Mononuclear cell (primary cell): ENCODE measurements around the gene ITCH. TPM values are rescaled to one million over a fixed set of nuclear protein-coding genes. Genes with fewer than 3 reads are reported as not detected.
"Not testable (repeated sequence)": the region's sequence is repeated elsewhere in the genome, so short reads cannot be mapped to it uniquely, and the experiment has no call there.

Experiments used
- H3K27me3 ChIP-seq: 2 replicates; pipeline ENCODE4 v1.6.0; 2011; ENCODE audit warnings: low read length, control low read depth; ENCODE audit not compliant: insufficient read depth
- H3K4me1 ChIP-seq: 2 replicates; pipeline ENCODE4 v1.5.1; 2011; ENCODE audit warnings: mild to moderate bottlenecking, low read length, control low read depth; ENCODE audit not compliant: insufficient read depth
- H3K4me3 ChIP-seq: 2 replicates; pipeline ENCODE4 v1.5.1; 2011; ENCODE audit warnings: mild to moderate bottlenecking, low read length, moderate library complexity
- H3K9me3 ChIP-seq: 2 replicates; pipeline ENCODE4 v1.5.1; 2011; ENCODE audit warnings: low read depth, mild to moderate bottlenecking, control low read depth, low read length
- total RNA-seq: library from RNA; depleted of rRNA; stranded (reverse); fragments of >200 nt; gene quantifications from one replicate; pipeline ENCODE4 v1.2.3, GENCODE V29; 2012

Gene ITCH
- total RNA-seq, 1 donor = 80.0 TPM

DNA sequence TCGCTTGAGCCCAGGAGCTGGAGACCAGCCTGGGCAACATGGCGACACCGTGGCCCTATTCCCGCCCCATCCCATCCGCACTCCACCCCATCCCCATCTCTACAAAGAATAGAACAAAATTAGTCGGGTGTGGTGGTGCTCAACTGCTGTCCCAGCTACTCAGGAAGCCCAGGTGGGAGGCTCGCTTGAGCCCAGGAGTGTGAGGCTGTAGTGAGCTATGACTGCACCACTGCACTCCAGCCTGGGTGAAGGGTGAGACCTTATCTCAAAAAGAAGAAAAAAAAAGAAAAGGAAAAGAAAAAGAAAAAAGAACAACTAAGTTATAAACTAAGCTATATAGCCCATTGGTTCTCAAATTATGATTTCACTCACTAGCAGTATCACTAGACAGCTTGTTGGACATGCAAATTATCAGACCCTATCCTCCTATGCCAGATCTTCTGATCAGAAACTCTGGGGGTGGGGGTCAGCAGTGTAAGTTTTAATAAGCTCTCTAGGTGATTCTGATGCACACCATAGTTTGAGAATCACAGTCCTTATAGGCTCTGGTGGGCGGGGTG, 491 bp upstream of the ITCH start:
- Histone ChIP-seq H3K9me3 (no peaks in the 10 kb centered on the region), H3K4me1 (peaks cover 43% of the 10 kb centered on the region), H3K27me3 (no peaks in the 10 kb centered on the region), H3K4me3 (peak overlapping the region; percentile 83)

DNA sequence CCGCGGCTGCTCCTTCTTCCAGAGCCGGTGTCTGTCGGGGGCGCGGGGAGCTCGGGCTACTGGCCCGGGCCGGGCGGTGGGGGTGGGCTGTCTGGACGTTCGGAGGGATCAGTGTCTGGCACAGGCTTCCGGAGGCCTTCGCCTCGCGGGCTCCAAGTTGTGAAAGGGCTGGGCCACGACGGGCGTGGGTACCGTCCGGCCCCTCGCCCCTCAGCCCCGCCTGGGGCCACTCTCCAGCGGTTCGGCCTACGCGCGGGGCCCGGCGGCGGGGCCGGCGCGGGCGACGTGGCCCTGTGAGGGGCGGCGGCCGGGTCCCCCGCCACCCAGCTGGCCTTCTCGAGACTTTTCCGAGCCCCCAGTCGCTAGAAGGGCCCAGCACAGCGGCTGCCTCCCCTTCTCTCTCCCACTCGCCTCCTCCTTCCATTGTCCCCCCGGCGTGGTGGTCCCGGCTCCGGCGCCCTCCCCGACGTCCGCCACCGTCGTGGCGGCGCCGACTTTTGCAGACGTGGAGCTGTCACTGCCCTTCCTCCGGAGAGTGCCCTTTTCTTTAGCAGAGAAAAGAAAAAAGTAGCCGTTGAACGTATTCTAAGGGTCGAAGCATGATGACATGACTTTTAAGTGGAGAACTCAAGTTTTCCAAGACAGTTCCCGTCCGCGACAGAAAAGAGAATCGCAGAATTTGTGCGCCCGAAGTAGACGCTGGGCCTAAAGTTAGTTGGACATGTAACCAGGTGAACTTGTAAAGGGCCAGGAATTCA, 571 bp downstream of the ITCH start:
- Histone ChIP-seq H3K4me1 (peaks cover 49% of the 10 kb centered on the region), H3K27me3 (no peaks in the 10 kb centered on the region), H3K4me3 (peak overlapping the region; percentile 83), H3K9me3 (no peaks in the 10 kb centered on the region)

DNA sequence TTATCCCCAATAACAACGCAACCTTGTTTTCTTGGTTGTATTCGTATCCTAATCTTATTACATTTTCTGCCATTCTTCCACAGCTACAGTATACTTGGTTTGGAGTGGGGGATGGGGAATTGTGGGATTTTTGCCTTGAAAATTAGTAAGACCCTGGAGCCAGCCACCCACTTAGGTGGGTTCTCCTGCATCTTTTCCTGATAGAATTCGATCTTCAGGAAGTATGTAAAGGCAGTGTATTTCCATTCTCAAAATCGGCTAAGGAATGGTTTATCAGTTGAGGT, 1.1 kb downstream of the ITCH start:
- peak overlapping the region; percentile 83 for H3K4me3 ChIP-seq
- H3K4me1 ChIP-seq = peaks cover 54% of the 10 kb centered on the region
- H3K9me3 ChIP-seq = no peaks in the 10 kb centered on the region
- H3K27me3 ChIP-seq = no peaks in the 10 kb centered on the region

DNA sequence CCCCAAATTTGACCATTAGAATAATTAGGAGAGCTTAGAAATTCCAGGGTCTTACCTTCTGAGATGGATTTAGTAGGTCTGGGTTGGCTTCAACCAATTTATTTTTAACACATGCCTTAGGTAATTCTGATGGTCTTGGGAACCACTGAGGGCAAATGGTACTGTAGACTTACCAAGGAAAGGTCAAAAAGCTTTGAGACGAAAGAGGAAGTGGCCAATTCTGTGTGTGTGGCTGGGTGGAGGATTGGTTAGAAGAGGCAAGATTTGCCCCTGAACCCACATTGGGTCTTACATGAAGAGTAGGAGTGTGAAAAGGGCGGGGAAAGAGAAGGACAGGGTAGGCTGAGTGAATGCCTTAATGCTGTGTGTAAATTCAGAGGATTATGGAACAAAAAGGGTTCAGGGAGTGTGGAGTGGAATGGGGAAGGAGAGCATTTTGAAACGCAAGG, 2.7 kb downstream of the ITCH start:
- Histone ChIP-seq H3K4me3 (no peak overlapping the region), H3K4me1 (peaks cover 57% of the 10 kb centered on the region)

GRCh38 chr20:34367155-34367554, 4.1 kb downstream of the ITCH start:
- H3K4me1 ChIP-seq = peaks cover 57% of the 10 kb centered on the region
- no peak overlapping the region for H3K4me3 ChIP-seq
- no peaks in the 10 kb centered on the region for H3K27me3 ChIP-seq
- H3K9me3 ChIP-seq = no peaks in the 10 kb centered on the region

More for the DNA sequence above, 2.7 kb downstream of the ITCH start:
- Histone ChIP-seq H3K27me3 (no peaks in the 10 kb centered on the region), H3K9me3 (no peaks in the 10 kb centered on the region)

DNA sequence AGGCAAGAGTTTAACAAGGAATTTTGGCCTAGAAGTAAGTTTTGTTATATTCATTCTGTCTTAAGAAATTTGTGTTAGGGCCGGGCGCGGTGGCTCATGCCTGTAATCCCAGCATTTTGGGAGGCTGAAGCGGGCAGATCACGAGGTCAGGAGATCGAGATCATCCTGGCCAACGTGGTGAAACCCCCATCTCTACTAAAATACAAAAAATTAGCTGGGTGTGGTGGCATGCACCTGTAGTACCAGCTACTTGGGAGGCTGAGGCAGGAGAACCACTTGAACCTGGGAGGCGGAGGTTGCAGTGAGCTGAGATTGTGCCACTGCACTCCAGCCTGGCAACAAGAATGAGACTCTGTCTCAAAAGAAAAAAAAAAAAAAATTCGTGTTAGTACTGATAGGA, 4.8 kb downstream of the ITCH start:
- peaks cover 53% of the 10 kb centered on the region for H3K4me1 ChIP-seq
- not testable (repeated sequence) for H3K27me3 ChIP-seq, H3K9me3 ChIP-seq, H3K4me3 ChIP-seq

DNA sequence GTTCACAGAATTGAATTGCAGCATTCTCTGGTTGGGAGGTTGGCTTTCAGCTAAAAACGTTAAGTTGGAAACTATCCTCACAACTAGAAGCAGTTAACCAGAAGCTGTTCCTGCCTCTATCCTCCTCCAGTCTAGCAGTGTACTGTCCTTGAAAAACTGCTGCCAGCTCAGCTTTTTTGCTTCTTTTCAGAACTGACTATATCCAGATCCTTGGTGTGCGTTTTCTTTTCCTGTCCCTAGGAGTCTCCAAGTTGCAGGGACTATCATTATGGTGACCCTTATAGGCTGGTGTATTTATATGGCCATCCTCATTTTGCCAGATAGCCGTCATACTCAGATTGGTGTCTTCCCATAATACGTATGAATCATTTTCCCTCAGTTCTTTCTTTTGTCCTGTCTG, 5.5 kb downstream of the ITCH start:
- H3K4me3 ChIP-seq = no peak overlapping the region
- H3K9me3 ChIP-seq = no peaks in the 10 kb centered on the region
- H3K27me3 ChIP-seq = no peaks in the 10 kb centered on the region
- H3K4me1 ChIP-seq = peaks cover 52% of the 10 kb centered on the region

DNA sequence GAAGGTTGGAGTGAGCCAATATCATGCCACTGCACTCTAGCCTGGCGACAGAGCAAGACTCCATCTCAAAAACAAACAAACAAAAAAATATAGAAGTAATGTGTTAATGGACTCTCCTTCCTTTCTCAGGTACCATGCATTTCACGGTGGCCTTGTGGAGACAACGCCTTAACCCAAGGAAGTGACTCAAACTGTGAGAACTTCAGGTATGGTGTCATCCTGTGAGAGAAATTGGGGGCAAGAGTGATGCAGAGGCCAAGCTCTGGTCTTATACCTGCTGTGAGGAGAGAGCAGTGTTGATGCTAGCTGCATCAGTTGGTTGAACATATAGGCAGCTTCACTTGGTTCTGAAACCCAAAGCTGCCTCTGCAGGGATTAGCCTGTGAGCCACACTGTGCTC, 6.2 kb downstream of the ITCH start:
- no peaks in the 10 kb centered on the region for H3K27me3 ChIP-seq
- no peaks in the 10 kb centered on the region for H3K9me3 ChIP-seq
- H3K4me1 ChIP-seq = peaks cover 46% of the 10 kb centered on the region
- H3K4me3 ChIP-seq = no peak overlapping the region

GRCh38 chr20:34370062-34370461, 7.0 kb downstream of the ITCH start:
- Histone ChIP-seq H3K4me3 (no peak overlapping the region), H3K27me3 (no peaks in the 10 kb centered on the region), H3K4me1 (peaks cover 38% of the 10 kb centered on the region), H3K9me3 (no peaks in the 10 kb centered on the region)

DNA sequence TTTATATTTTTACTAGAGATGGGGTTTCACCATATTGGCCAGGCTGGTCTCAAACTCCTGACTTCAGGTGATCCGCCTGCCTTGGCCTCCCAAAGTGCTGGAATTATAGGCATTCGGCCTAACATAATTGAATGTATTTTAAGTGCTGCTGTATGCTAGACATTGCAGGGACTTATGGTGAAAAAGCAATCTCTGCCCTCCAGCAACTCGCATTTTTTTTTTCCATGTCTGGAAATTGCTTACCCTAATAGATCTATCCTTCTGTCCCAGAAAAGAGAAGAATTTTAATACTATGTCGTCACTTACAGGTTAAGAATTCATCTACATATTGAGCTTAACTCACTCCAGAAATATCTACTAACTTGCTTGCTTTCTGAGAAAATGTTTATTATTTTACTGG, 10.4 kb downstream of the ITCH start:
- no peaks in the 10 kb centered on the region for H3K27me3 ChIP-seq
- no peak overlapping the region for H3K4me3 ChIP-seq
- peaks cover 27% of the 10 kb centered on the region for H3K4me1 ChIP-seq
- H3K9me3 ChIP-seq = no peaks in the 10 kb centered on the region

DNA sequence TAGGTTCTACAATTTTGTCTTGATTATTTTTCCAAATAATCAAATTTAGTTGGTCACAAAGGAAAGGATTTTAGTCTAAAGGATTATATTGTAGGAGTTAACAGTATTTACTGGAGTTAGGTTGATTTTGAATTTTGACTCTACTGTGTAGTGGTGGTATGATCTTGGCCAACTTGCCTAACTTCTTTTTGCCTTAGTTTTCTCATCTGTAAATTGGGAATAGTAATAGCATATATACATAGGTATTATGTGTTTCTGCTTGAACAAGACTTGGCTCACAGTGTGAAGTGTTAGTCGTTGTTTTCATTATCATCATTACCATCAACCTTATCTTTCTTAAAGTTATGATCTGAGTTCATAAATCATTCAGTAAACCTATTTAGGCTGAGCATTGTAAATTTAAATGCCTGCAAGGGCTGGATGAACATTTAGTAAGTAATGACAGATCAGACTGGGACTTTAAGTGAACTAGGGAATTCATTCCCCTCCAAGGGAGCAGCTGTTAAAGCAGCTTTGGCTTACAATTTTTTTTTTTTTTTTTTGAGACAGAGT, 11.2 kb downstream of the ITCH start:
- no peak overlapping the region for H3K4me3 ChIP-seq
- peaks cover 19% of the 10 kb centered on the region for H3K4me1 ChIP-seq
- no peaks in the 10 kb centered on the region for H3K27me3 ChIP-seq
- no peaks in the 10 kb centered on the region for H3K9me3 ChIP-seq

DNA sequence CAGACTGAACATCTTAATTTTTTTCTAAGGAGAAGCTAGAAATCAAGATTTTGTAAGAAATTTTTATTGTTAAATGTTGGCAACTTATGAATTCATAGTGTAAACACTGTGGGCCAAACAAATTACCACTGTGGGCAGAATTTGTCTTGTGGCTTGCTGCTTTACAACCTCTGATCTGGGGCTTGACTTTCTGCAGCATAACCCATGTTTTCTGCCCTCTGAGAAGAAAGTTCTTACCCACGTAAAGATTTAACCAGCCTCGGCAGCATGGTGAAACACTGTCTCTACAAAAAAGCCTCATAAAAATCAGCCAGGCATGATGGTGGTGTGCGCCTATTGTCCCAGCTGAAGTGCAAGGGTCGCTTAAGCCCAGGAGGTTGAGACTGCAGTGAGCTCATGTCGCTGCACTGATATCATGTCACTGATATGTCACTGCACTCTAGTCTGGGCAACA, 12.9 kb downstream of the ITCH start:
- no peak overlapping the region for H3K4me3 ChIP-seq
- no peaks in the 10 kb centered on the region for H3K9me3 ChIP-seq
- no peaks in the 10 kb centered on the region for H3K27me3 ChIP-seq
- peaks cover 17% of the 10 kb centered on the region for H3K4me1 ChIP-seq

DNA sequence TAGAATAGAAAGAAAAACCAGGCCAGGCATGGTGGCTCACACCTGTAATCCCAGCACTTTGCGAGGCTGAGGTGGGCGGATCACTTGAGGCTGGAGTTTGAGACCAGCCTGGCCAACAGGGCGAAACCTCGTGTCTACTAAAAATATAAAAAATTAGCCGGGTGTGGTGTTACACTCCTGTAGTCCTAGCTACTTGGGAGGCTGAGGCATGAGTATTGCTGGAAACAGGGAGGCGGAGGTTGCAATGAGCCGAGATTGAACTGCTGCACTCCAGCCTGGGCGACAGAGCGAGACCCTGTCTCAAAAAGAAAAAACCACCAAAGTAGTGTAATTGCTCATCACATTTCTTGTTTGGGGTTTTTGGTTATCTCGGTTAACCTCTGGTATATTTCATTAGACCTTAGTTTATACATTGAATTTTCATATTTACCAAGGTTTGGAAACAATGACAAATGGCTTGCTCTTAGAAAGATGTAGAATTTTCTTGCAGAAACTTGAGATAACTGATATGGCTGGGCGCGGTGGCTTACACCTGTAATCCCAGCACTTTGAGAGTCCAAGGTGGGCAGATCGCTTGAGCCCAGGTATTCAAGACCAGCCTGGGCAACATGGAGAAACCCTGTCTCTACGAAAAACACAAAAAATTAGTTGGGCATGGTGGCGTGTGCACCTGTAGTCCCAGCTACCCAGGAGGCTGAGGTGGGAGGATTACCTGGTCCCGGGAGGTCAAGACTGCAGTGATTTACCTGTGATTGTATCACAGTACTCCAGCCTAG, 14.2 kb downstream of the ITCH start:
- Histone ChIP-seq H3K27me3 (no peaks in the 10 kb centered on the region), H3K4me1 (peaks cover 17% of the 10 kb centered on the region), H3K9me3 (no peaks in the 10 kb centered on the region), H3K4me3 (no peak overlapping the region)

DNA sequence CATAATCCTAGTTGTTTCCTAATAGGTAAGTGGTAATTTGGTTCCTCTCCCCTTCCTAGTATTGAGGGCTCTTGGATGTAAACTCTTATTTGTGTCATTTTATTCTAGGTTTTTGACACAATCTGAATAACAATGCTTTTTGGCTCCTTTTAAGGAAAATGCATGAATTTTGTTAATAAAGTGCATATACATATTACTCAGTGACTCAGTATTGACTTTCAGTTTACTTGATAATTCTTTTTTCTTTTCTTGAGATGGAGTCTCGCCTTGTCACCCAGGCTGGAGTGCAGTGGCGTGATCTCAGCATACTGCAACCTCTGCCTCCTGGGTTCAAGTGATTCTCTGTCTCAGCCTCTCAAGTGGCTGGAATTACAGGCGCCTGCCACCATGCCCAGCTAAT, 19.1 kb downstream of the ITCH start:
- Histone ChIP-seq H3K4me3 (no peak overlapping the region), H3K4me1 (peaks cover 23% of the 10 kb centered on the region), H3K9me3 (no peaks in the 10 kb centered on the region), H3K27me3 (no peaks in the 10 kb centered on the region)

GRCh38 chr20:34382877-34383455, 19.9 kb downstream of the ITCH start:
- H3K4me3 ChIP-seq, H3K27me3 ChIP-seq, H3K9me3 ChIP-seq: not testable (repeated sequence)
- H3K4me1 ChIP-seq = peaks cover 22% of the 10 kb centered on the region
